ENCODE measurements around the gene SPAG9. TPM values are rescaled to one million over a fixed set of nuclear protein-coding genes. Genes with fewer than 3 reads are reported as not detected.

The SPAG9 gene, protein sequence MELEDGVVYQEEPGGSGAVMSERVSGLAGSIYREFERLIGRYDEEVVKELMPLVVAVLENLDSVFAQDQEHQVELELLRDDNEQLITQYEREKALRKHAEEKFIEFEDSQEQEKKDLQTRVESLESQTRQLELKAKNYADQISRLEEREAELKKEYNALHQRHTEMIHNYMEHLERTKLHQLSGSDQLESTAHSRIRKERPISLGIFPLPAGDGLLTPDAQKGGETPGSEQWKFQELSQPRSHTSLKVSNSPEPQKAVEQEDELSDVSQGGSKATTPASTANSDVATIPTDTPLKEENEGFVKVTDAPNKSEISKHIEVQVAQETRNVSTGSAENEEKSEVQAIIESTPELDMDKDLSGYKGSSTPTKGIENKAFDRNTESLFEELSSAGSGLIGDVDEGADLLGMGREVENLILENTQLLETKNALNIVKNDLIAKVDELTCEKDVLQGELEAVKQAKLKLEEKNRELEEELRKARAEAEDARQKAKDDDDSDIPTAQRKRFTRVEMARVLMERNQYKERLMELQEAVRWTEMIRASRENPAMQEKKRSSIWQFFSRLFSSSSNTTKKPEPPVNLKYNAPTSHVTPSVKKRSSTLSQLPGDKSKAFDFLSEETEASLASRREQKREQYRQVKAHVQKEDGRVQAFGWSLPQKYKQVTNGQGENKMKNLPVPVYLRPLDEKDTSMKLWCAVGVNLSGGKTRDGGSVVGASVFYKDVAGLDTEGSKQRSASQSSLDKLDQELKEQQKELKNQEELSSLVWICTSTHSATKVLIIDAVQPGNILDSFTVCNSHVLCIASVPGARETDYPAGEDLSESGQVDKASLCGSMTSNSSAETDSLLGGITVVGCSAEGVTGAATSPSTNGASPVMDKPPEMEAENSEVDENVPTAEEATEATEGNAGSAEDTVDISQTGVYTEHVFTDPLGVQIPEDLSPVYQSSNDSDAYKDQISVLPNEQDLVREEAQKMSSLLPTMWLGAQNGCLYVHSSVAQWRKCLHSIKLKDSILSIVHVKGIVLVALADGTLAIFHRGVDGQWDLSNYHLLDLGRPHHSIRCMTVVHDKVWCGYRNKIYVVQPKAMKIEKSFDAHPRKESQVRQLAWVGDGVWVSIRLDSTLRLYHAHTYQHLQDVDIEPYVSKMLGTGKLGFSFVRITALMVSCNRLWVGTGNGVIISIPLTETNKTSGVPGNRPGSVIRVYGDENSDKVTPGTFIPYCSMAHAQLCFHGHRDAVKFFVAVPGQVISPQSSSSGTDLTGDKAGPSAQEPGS (N-terminal part only)
- 28.2 TPM for polyA plus RNA-seq (2012; ENCODE audit: insufficient read depth, insufficient read length)

DNA sequence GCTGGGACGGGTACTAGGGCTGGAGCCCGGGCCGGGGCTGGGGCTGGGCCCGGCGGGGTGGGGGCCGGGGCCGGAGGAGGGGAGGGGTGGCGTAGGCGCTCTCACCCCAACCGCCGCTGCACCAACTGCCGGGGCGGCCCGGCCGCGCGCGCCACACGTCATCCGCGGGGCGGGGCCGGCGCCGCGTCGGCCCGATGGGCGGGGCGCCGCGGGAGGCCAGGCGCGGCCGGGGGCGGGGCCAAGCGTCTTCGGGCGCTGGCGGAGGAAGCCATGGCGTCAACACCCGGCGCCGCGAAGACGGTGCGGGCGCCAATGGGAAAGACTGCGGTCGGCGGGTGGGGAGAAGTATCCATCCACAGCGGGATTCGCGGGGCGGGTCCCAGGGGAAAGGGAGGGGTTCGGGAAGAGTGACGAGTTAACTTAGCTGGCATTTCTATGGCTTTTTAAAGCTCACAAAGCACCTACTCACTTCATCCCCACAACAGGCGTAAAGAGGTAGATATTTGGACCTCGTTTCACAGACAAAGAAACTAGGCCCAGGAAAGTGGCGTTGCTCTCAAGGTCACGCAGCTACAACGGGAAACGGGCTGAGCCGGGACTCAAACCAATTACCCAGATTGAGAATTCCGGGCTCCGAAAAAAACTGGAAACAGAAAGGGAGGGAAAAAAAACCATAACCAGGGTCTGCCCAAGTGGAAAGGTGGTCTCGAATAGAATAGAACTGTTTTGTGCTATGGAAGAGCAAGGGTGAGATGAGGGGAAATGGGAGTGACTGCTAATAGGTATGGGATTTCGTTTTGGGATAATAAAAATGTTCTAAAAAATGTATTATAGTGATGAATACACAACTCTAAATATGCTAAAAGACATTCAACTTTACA, at the start of gene SPAG9:
SPAG9 (minus strand) TSS at position 130 of the 881 bp plus-strand sequence. CDS start 212 bp downstream, outside the sequence.
- DNase-seq (ENCODE audit: low read depth, low spot score) = peak; percentile 82

GRCh38 chr17:51169340-51169739, 48.7 kb upstream of the SPAG9 start:
- no peak for DNase-seq (ENCODE audit: low read depth, low spot score)
- no peak overlapping the region for H3K4me3 ChIP-seq (ENCODE audit: low read length)

More for the DNA sequence above, at the start of gene SPAG9:
- peak within 1 kb of the TSS; percentile 95 for H3K4me3 ChIP-seq (ENCODE audit: low read length)

DNA sequence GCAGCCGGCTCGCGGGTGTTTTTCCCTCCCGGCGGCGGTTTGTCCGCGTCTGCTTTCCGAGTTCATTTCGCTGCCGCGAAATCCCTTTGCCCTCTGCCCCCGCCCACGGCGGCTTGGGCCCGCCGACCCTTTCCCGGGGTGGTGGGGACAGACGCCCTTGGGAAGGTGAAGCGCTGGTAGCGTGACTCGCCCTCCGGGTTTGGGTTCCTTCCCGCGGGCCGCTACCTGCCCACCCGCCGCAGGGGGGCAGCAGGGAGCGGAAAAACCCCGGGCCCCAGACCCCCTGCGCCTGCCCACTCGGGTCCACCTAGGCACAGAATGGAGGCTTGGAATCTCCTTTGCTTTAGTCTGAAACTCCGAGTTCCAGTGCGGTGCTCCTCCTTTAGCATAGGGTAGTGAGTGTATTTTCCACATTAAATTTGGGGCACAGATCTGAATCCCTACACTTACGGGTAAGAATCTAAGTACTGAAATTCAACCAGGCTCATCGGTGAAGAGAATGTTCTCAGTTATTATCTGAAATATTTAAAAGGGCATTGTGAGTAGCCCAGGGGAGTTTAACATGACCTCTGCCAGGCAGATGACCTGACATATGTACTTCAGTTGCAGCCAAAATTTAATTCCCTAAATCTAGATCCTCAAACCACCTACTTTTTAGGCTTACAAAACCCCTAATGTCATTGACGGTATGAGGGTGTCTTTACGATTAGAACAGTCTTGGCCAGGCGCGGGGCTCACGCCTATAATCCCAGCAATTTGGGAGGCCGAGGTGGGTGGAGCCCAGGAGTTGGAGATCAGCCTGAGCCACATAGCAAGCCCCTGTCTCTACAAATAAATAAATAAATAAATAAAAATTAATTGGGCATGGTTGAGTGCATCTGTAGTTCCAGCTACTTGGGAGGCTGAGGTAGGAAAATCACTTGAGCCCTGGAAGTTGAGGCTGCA, 46.6 kb upstream of the SPAG9 start:
- DNase-seq (ENCODE audit: low read depth, low spot score) = no peak
- peak overlapping the region; percentile 85 for H3K4me3 ChIP-seq (ENCODE audit: low read length)

- H3K4me3 ChIP-seq (ENCODE audit: low read length) = peak within 1 kb of the TSS; percentile 85
- peak; percentile 43 for DNase-seq (ENCODE audit: low read depth, low spot score)
Observed at GRCh38 chr17:51166198-51166986, 45.7 kb upstream of the SPAG9 start, which contains the start of gene NME2. Gene NME2, plus strand, starts transcription at chr17:51166411. Its CDS starts 420 bp downstream, at chr17:51166831.

DNA sequence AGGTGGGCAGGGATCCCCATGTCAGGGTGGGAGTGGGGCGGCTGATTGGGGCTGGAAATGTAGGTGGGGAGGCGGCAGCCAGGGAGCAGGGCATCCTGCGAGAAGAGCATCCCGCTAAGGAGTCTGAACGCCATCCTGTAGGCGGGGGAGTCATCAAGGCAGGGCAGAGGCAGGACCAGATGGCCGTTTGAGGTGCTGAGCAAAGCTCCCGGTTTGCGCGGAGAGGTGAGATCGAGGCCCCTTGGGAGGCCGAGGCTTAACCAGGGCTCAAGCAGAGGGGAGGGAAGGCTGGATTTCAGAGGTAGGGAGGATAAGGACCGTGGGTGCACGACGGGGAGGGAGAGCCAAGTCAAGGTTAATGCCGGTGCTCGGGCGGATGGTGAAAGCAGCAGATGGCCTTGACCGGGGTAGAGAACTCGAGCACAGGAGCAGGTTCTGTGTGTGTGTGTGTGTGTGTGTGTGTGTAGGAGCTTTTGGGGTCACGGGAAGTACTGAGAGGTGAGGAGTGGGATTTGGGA, 45.1 kb upstream of the SPAG9 start:
- peak overlapping the region; percentile 85 for H3K4me3 ChIP-seq (ENCODE audit: low read length)
- DNase-seq (ENCODE audit: low read depth, low spot score) = no peak

- H3K4me3 ChIP-seq (ENCODE audit: low read length) = no peak overlapping the region
- no peak for DNase-seq (ENCODE audit: low read depth, low spot score)
Observed at GRCh38 chr17:51164911-51165679, 44.4 kb upstream of the SPAG9 start.

DNA sequence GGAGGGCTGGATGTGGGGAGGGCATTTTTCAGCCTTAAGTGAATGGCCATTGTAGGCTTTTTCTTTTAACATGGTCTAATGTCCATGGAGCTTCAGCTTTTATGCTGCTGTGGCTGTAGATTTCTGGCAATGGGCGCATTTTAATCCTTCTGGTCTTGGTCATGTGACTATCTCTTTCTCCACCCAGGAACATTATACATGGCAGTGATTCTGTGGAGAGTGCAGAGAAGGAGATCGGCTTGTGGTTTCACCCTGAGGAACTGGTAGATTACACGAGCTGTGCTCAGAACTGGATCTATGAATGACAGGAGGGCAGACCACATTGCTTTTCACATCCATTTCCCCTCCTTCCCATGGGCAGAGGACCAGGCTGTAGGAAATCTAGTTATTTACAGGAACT, 40.9 kb upstream of the SPAG9 start:
- H3K4me3 ChIP-seq (ENCODE audit: low read length) = no peak overlapping the region
- no peak for DNase-seq (ENCODE audit: low read depth, low spot score)

DNA sequence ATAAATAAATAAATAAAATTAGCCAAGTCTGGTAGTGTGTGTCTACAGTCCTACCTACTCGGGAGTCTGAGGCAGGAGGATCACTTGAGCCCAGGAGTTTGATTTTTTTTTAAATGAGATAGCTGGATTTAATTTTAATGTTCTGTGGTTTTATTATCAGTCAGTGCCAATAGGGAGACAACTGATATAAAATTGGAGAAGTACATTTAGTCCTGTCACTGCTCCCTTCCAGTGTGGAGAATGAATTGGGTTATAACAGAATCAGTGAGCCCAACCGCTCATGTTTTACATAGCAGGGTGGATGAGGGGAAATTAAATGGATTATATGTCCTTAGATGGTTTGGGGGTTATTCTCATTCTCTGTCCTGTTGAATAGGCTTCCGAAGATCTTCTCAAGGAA, 38.9 kb upstream of the SPAG9 start:
- no peak overlapping the region for H3K4me3 ChIP-seq (ENCODE audit: low read length)
- no peak for DNase-seq (ENCODE audit: low read depth, low spot score)

DNA sequence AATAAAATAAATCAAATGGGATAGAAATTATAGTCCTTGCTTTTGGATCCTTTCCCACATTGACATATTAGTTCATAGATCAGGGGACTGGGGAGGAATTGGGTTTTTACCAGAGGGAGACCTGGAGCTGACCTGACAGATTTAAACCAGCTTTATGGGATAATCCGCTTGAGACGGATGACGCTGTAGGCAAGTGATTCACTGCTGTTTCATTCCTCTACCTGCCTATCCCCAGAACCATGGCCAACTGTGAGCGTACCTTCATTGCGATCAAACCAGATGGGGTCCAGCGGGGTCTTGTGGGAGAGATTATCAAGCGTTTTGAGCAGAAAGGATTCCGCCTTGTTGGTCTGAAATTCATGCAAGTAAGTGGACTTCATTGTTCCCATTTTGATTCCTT, 34.7 kb upstream of the SPAG9 start:
- no peak overlapping the region for H3K4me3 ChIP-seq (ENCODE audit: low read length)
- DNase-seq (ENCODE audit: low read depth, low spot score) = no peak

DNA sequence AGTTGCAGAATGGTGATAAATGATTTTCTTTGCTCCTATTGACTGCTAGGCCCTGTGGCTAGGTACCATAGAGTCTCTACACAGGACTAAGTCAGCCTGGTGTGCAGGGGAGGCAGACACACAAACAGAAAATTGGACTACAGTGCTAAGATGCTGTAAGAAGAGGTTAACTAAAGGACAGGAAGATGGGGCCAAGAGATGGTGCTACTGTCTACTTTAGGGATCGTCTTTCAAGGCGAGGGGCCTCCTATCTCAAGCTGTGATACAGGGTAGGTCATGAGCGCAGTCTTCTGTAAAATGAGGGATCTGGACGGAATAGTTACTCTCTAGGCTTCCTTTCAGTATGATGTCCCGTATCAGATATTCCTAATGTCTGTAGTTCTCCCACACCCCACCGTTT, 33.5 kb upstream of the SPAG9 start:
- DNase-seq (ENCODE audit: low read depth, low spot score) = no peak
- H3K4me3 ChIP-seq (ENCODE audit: low read length) = peak overlapping the region; percentile 68

GRCh38 chr17:51153210-51154072, 32.8 kb upstream of the SPAG9 start, which contains the start of gene NME1:
Gene NME1, plus strand, starts transcription at chr17:51153559. Its CDS starts 2,096 bp downstream, at chr17:51155655.
- peak; percentile 99 for DNase-seq (ENCODE audit: low read depth, low spot score)
- peak within 1 kb of the TSS; percentile 68 for H3K4me3 ChIP-seq (ENCODE audit: low read length)

GRCh38 chr17:51152766-51153209, 32.1 kb upstream of the SPAG9 start:
- no peak for DNase-seq (ENCODE audit: low read depth, low spot score)
- H3K4me3 ChIP-seq (ENCODE audit: low read length) = peak overlapping the region; percentile 68

DNA sequence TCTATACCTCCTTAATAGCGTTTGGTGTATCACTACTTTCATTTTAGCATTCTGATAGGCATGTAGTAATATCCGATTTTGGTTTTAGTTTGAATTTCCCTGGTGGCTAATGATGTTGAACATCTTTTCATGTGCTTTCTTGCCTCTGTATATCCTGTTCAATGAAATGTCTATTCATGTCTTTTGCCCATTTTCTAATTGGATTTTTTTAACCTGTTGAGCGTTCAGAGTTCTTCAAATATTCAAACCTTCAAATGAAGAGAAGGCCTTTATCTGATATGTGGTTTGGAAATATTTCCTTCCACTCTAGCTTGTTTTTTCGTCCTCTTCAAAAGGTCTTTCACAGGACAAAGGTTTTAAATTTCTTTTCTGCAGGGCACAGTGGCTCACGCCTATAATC, 30.3 kb upstream of the SPAG9 start:
- no peak for DNase-seq (ENCODE audit: low read depth, low spot score)
- no peak overlapping the region for H3K4me3 ChIP-seq (ENCODE audit: low read length)

GRCh38 chr17:51149163-51149562, 28.5 kb upstream of the SPAG9 start:
- no peak for DNase-seq (ENCODE audit: low read depth, low spot score)
- H3K4me3 ChIP-seq (ENCODE audit: low read length) = no peak overlapping the region
